HUES48 (cell line): Measurements from ENCODE around the gene SEC22B.
A peak's percentile ranks its signal among the peaks of the same experiment; 100 is the strongest.
"Not testable (repeated sequence)": the region's sequence is repeated elsewhere in the genome, so short reads cannot be mapped to it uniquely, and the experiment has no call there.

Source experiments
- H3K27ac ChIP-seq: one replicate; pipeline ENCODE4 v1.7.0; 2013; ENCODE audit warnings: low read depth, low read length, inconsistent platforms
- H3K27me3 ChIP-seq: 2 replicates; pipeline ENCODE4 v1.6.1; 2013; ENCODE audit warnings: mild to moderate bottlenecking, low read length; ENCODE audit not compliant: control insufficient read depth, insufficient read depth
- H3K36me3 ChIP-seq: 2 replicates; pipeline ENCODE4 v1.6.1; 2013; ENCODE audit warnings: low read length; ENCODE audit not compliant: control insufficient read depth, insufficient read depth
- H3K4me1 ChIP-seq: 2 replicates; pipeline ENCODE4 v1.6.1; 2013; ENCODE audit warnings: mild to moderate bottlenecking, low read length; ENCODE audit not compliant: control insufficient read depth, insufficient read depth
- H3K4me3 ChIP-seq: 2 replicates; pipeline ENCODE4 v1.5.1; 2013; ENCODE audit warnings: mild to moderate bottlenecking, low read depth, low read length
- H3K9ac ChIP-seq: 2 replicates; pipeline ENCODE4 v1.6.1; 2013; ENCODE audit warnings: mild to moderate bottlenecking, low read depth, low read length, moderate library complexity
- H3K9me3 ChIP-seq: 2 replicates; pipeline ENCODE4 v1.6.1; 2013; ENCODE audit warnings: low read length; ENCODE audit not compliant: control insufficient read depth, insufficient read depth

The SEC22B gene

GRCh38 chr1:120178799-120179756, 2.8 kb upstream of the SEC22B start:
- Histone ChIP-seq H3K9me3 (no peaks in the 10 kb centered on the region), H3K4me3 (no peak overlapping the region), H3K4me1 (peaks cover 15% of the 10 kb centered on the region), H3K27me3 (no peaks in the 10 kb centered on the region), H3K9ac (no peak overlapping the region), H3K36me3 (no peaks in the 10 kb centered on the region), H3K27ac (peak overlapping the region; percentile 84)

DNA sequence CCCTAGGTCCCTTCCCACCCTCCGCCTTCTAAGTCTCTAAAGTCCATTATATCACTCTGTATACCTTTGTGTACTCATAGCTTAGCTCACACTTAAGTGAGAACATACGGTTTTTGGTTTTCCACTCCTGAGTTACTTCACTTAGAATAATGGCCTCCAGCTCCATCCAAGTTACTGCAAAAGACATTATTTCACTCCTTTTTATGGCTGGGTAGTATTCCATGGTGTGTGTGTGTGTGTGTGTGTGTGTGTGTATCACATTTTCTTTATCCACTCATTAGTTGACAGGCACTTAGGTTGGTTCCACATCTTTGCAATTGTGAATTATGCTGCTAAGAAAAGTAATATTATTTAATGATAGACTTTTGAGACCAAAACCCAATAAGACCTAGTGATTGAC, 1.7 kb upstream of the SEC22B start:
- H3K4me3 ChIP-seq, H3K9me3 ChIP-seq, H3K27me3 ChIP-seq, H3K27ac ChIP-seq, H3K36me3 ChIP-seq, H3K9ac ChIP-seq: not testable (repeated sequence)
- H3K4me1 ChIP-seq, result peaks cover 15% of the 10 kb centered on the region

DNA sequence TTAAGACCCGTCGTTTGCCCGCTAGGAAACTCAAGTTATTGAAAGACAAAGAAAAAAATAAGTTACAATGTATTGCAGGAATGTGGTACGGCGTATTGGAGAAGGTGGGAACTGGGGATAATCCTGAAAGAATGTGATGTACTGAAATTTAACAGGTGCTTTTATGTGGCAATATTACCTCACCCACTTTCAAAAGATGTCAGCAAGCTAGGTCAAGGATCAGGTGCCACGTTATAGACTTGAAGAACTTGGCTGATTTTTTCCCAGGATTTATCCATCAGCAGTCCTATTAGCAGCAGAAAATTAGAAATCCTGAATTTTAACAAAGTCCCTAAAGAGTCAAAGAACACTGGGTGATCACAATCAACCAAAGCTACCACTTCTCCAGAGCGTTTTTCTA, 632 bp downstream of the SEC22B start:
- H3K36me3 ChIP-seq, H3K9me3 ChIP-seq, H3K27me3 ChIP-seq: not testable (repeated sequence)
- peak overlapping the region; percentile 100 for H3K4me3 ChIP-seq
- H3K9ac ChIP-seq, result peak overlapping the region; percentile 95
- H3K4me1 ChIP-seq, result peaks cover 15% of the 10 kb centered on the region
- H3K27ac ChIP-seq, result peak overlapping the region; percentile 98

GRCh38 chr1:120164761-120165160, 11.6 kb downstream of the SEC22B start:
- not testable (repeated sequence) for H3K27ac ChIP-seq, H3K27me3 ChIP-seq, H3K4me3 ChIP-seq, H3K4me1 ChIP-seq, H3K36me3 ChIP-seq, H3K9me3 ChIP-seq, H3K9ac ChIP-seq

DNA sequence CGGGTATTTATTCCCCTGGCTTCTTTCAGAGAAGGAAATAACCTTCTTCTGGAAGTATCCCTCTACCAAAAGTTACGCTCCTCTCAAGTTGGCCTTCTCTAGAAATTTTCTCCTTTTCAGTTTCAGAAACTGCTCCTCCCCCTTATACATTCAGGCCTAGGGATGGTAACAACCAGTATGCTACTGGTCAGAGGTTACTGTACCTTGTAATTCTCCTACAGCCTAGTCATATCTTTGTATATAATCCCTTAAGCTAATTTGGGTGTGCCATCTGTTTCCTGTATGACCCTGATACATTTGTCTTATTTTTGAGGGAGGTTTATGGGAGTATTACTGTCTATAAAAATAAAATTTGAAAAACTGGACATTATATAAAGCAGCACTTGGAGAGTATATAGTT, 14.3 kb downstream of the SEC22B start:
- H3K27me3 ChIP-seq, H3K9me3 ChIP-seq, H3K4me1 ChIP-seq, H3K9ac ChIP-seq, H3K4me3 ChIP-seq, H3K36me3 ChIP-seq, H3K27ac ChIP-seq: not testable (repeated sequence)

DNA sequence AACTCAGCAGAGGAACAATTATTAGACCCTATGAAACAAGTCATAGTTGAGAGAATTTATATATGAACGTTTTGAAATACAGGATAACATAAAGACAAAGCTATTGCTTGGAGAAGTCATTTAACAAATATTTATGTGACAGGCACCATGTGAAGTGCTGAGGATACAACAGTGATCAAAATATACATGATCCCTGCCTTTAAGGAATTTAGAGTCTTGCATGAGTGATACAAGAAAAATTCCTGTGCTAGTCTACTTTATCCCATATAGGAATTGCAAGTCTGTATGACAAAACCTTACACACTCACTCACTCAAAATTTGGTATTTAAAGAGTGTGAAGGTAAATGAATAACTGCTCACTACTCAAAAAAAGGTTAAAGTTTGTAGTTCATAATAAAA, 17.8 kb downstream of the SEC22B start:
- not testable (repeated sequence) for H3K27me3 ChIP-seq, H3K27ac ChIP-seq, H3K36me3 ChIP-seq, H3K4me3 ChIP-seq, H3K4me1 ChIP-seq, H3K9ac ChIP-seq, H3K9me3 ChIP-seq

GRCh38 chr1:120158086-120158485, 18.2 kb downstream of the SEC22B start:
- not testable (repeated sequence) for H3K4me3 ChIP-seq, H3K36me3 ChIP-seq, H3K27me3 ChIP-seq, H3K27ac ChIP-seq, H3K9me3 ChIP-seq, H3K9ac ChIP-seq, H3K4me1 ChIP-seq

DNA sequence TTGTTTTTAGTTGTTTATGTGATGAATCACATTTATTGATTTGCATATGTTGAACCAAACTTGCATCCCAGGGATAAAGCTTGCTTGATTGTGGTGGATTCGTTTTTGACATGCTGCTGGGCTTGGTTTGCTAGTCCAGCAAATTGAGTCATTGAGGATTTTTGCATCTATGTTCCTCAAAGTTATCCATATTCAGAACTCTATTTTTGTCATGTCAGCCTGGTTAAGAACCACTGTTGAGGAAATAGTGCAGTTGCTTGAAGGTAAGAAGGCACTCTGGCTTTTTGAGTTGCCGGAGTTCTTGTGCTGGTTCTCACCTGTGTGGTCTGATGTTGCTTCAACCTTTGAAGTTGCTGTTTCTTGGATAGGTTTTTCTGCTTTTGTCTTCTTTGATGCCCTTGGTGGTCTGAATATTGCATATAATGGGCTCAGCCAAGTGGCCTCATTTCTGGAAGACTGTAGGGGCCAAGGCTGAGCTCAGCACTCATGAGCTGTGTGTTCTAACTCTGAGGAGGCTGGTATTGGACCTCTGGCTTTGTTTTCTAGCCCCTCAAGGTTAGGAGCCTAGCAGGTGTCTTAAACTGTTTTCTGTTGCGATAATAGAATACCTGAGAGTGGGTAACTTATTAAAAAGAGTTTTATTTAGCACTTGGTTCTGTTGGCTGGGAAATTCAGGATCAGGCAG, 26.0 kb downstream of the SEC22B start:
- not testable (repeated sequence) for H3K4me1 ChIP-seq, H3K27ac ChIP-seq, H3K9me3 ChIP-seq, H3K36me3 ChIP-seq, H3K27me3 ChIP-seq, H3K9ac ChIP-seq, H3K4me3 ChIP-seq

- not testable (repeated sequence) for H3K27ac ChIP-seq, H3K9me3 ChIP-seq, H3K27me3 ChIP-seq, H3K4me3 ChIP-seq, H3K4me1 ChIP-seq, H3K36me3 ChIP-seq, H3K9ac ChIP-seq
These were observed 26.8 kb downstream of the SEC22B start for GRCh38 chr1:120149420-120150059.

- not testable (repeated sequence) for H3K9me3 ChIP-seq, H3K27me3 ChIP-seq, H3K36me3 ChIP-seq, H3K4me1 ChIP-seq, H3K4me3 ChIP-seq, H3K9ac ChIP-seq, H3K27ac ChIP-seq
These were observed 30.5 kb downstream of the SEC22B start for GRCh38 chr1:120145806-120146205.

DNA sequence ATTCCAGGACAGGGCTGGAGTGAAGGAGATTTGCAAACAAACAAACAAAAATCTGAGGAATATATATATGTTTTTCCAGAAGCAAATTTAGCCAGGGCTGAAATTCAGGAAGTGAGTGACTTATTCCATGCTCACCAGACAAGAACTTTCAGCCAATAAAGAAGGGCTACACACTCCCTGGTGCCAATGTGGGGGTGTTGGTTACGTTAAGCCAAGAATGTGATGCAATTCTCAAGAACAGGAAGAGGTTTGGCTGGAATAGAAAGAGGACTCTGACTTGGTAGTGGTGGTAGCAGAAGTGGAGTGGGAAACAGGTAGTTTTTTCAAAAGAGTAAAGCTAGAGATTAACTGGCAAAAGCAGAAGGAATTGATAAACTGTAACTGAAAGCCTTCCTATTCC, 31.7 kb downstream of the SEC22B start:
- not testable (repeated sequence) for H3K9me3 ChIP-seq, H3K27me3 ChIP-seq, H3K36me3 ChIP-seq, H3K4me3 ChIP-seq, H3K9ac ChIP-seq, H3K27ac ChIP-seq, H3K4me1 ChIP-seq
